Measurements from ENCODE around the gene TIMP3.

DNA sequence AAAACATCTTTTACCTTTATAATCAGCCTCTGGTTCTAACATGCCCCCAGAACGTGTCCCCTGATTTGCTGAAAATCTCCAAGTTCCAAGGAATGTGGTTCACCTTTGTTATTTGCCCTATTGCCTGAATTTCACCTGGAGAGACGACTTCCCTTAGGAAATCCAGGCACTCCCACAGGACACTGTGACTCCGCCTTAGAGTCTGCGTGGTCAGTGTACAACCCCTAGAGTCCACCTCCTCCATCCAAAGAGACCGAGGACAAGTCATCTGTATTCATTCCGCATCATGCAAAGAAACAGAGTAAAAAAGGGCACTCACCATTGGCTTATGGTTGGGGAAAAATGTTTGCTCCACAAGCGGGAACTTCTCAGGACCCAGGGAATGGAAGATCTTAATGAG lies 63.1 kb downstream of the TIMP3 start:
- TF ChIP-seq, protein P1, sequence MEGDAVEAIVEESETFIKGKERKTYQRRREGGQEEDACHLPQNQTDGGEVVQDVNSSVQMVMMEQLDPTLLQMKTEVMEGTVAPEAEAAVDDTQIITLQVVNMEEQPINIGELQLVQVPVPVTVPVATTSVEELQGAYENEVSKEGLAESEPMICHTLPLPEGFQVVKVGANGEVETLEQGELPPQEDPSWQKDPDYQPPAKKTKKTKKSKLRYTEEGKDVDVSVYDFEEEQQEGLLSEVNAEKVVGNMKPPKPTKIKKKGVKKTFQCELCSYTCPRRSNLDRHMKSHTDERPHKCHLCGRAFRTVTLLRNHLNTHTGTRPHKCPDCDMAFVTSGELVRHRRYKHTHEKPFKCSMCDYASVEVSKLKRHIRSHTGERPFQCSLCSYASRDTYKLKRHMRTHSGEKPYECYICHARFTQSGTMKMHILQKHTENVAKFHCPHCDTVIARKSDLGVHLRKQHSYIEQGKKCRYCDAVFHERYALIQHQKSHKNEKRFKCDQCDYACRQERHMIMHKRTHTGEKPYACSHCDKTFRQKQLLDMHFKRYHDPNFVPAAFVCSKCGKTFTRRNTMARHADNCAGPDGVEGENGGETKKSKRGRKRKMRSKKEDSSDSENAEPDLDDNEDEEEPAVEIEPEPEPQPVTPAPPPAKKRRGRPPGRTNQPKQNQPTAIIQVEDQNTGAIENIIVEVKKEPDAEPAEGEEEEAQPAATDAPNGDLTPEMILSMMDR (conservative IDR thresholded peaks at IDR 0.05; ENCODE audit: low read depth, low read length), result no peak
- TF ChIP-seq, protein P2, sequence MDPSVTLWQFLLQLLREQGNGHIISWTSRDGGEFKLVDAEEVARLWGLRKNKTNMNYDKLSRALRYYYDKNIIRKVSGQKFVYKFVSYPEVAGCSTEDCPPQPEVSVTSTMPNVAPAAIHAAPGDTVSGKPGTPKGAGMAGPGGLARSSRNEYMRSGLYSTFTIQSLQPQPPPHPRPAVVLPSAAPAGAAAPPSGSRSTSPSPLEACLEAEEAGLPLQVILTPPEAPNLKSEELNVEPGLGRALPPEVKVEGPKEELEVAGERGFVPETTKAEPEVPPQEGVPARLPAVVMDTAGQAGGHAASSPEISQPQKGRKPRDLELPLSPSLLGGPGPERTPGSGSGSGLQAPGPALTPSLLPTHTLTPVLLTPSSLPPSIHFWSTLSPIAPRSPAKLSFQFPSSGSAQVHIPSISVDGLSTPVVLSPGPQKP (IDR thresholded peaks at IDR 0.05; ENCODE audit: borderline replicate concordance, low read depth, low read length), result no peak
- TF ChIP-seq CHD1 (IDR thresholded peaks at IDR 0.05; ENCODE audit: low read depth, low read length) (no peak), MAFK (IDR thresholded peaks at IDR 0.05; ENCODE audit: low read depth, low read length) (no peak), POLR2A (IDR thresholded peaks at IDR 0.05; ENCODE audit: low read depth, low read length) (no peak), RCOR1 (IDR thresholded peaks at IDR 0.05; ENCODE audit: insufficient replicate concordance, low read length) (no peak)

Measured in IMR-90 (cell line).